ENCODE data around the gene SBK3.

GRCh38 chr19:55581823-55582223 lies 36.5 kb upstream of the SBK3 start:
- TF ChIP-seq CTCF (IDR thresholded peaks at IDR 0.05 in 2 of 3, conservative IDR thresholded peaks at IDR 0.05 in 1 of 3; ENCODE audit: control insufficient read depth in 2 of 3, extremely low read depth in 1 of 3, insufficient read depth in 1 of 3, low read depth in 3 of 3, low read length in 3 of 3) (no peak), GABPA (IDR thresholded peaks at IDR 0.05; ENCODE audit: low read depth) (no peak), CHD1 (IDR thresholded peaks at IDR 0.05; ENCODE audit: low read depth, low read length) (no peak)
